ENCODE measurements around the gene TNFRSF18. TPM values are rescaled to one million over a fixed set of nuclear protein-coding genes. Genes with fewer than 3 reads are reported as not detected.

Gene TNFRSF18
- polyA plus RNA-seq, 1 donor (not counting 4 experiments of a cell fraction or from before 2014, with no cell fraction given): 0.21 TPM

DNA sequence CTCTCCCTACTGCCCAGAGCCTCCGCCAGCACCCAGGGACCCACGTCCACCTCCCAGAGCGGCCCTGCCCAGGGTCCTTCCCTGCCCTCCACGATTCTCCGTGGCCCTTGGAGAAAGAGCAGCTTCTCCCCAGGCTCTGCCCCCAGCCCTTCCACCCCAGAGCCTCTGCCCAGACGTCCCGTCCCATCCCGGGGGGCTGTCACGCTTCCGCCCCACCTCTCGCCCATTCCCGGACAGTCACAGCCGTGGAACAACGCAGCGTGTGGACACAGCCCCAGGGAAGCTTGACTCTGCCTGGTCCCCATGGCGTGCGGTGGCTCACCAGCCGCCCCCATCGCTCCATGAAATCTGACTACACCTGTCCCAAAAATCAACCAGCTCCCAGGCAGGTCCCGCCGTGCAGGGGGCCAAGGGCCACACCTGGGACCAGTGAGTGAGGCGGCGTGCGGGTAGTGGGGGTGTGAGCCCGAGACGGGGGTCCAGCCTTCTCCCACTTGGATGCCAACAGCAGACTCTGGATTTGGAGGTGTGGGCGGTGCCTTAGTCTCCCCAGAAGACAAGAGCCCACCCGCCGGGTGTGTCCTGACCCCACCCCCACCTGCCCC, 45.2 kb downstream of the TNFRSF18 start:
- Histone ChIP-seq H3K9me1 (ENCODE audit: control insufficient read depth, extremely low read depth, insufficient read depth, low read length) (no peaks in the 10 kb centered on the region), H3K4me3 (ENCODE audit: control insufficient read depth in 2 of 3, extremely low read depth in 1 of 3, insufficient read depth in 2 of 3, low read depth in 1 of 3, low read length in 3 of 3) (no peak overlapping the region)
- dilution Hi-C loops (cut with MboI; ENCODE audit: extremely low pct_ligation_motif_present, low sequenced_read_pairs): no loop called here

DNA sequence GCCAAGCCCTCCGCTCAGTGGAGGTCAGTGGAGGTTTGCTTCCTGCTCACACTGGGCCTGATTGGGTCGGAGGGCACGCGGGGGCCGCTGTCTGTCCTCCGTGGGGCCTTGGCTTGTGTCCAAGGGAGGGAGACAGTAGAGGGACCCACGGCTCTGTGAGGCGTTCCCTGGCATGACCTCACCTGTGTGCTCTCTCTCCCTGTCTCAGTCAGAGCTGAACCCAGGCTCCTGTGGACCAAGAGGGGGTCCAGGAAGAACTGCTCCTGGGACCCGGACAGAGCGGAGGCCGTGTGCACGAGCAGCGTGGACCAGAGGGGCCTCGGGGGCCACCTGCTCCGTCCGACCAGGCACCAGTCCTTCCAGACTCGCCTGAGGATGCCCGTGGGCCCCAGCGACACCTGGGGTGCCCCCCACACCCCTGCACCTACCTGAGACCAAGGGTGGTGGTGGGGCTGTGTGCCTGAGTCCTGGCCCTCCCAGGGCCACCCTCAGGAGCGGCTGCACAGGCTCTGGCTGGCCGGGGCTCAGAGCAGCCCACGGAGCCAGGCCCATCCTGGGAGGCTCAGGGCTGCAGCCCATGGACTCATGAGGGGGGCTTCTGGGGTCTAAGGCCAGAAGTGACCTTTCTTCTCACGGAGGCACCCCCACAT, 46.0 kb downstream of the TNFRSF18 start:
- Histone ChIP-seq H3K4me3 (ENCODE audit: control insufficient read depth in 2 of 3, extremely low read depth in 1 of 3, insufficient read depth in 2 of 3, low read depth in 1 of 3, low read length in 3 of 3) (no peak overlapping the region), H3K9ac (ENCODE audit: control insufficient read depth, extremely low read depth, insufficient read depth, low read length) (no peak overlapping the region), H3K79me2 (ENCODE audit: control insufficient read depth, insufficient read depth, low read length) (peaks cover 22% of the 10 kb centered on the region), H4K20me1 (ENCODE audit: control insufficient read depth, extremely low read depth, insufficient read depth, low read length) (no peaks in the 10 kb centered on the region), H3K27ac (ENCODE audit: control insufficient read depth, insufficient read depth, low read length) (no peak overlapping the region), H3K9me3 (ENCODE audit: control insufficient read depth, low read depth, low read length) (no peaks in the 10 kb centered on the region), H3K4me2 (ENCODE audit: control insufficient read depth, extremely low read depth, insufficient read depth, low read depth, low read length) (no peak overlapping the region), H3K4me1 (ENCODE audit: control insufficient read depth, extremely low read depth, insufficient read depth, low read length) (peaks cover 14% of the 10 kb centered on the region), H3K9me1 (ENCODE audit: control insufficient read depth, extremely low read depth, insufficient read depth, low read length) (no peaks in the 10 kb centered on the region), H3K27me3 (ENCODE audit: control insufficient read depth, extremely low read depth, insufficient read depth, low read length) (no peaks in the 10 kb centered on the region), H2AFZ (ENCODE audit: control insufficient read depth, low read length) (no peak overlapping the region), H3K36me3 (ENCODE audit: control insufficient read depth in 2 of 2, extremely low read depth in 1 of 2, insufficient read depth in 2 of 2, low read length in 2 of 2) (no peaks in the 10 kb centered on the region)
- FAIRE-seq (no peak), DNase-seq (ENCODE audit: low read depth, low spot score) (no peak)
- dilution Hi-C loops (cut with MboI; ENCODE audit: extremely low pct_ligation_motif_present, low sequenced_read_pairs): no loop called here
- TF ChIP-seq, protein P1, sequence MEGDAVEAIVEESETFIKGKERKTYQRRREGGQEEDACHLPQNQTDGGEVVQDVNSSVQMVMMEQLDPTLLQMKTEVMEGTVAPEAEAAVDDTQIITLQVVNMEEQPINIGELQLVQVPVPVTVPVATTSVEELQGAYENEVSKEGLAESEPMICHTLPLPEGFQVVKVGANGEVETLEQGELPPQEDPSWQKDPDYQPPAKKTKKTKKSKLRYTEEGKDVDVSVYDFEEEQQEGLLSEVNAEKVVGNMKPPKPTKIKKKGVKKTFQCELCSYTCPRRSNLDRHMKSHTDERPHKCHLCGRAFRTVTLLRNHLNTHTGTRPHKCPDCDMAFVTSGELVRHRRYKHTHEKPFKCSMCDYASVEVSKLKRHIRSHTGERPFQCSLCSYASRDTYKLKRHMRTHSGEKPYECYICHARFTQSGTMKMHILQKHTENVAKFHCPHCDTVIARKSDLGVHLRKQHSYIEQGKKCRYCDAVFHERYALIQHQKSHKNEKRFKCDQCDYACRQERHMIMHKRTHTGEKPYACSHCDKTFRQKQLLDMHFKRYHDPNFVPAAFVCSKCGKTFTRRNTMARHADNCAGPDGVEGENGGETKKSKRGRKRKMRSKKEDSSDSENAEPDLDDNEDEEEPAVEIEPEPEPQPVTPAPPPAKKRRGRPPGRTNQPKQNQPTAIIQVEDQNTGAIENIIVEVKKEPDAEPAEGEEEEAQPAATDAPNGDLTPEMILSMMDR (optimal IDR thresholded peaks at IDR 0.05 in 1 of 3, IDR thresholded peaks at IDR 0.05 in 1 of 3, conservative IDR thresholded peaks at IDR 0.05 in 1 of 3; ENCODE audit: extremely low read depth in 1 of 3, insufficient read depth in 2 of 3, low read length in 3 of 3): no peak
- TF ChIP-seq EZH2 (IDR thresholded peaks at IDR 0.05; ENCODE audit: low read length): no peak

More for the DNA sequence above, 45.2 kb downstream of the TNFRSF18 start:
- Histone ChIP-seq H3K9ac (ENCODE audit: control insufficient read depth, extremely low read depth, insufficient read depth, low read length) (no peak overlapping the region), H3K27me3 (ENCODE audit: control insufficient read depth, extremely low read depth, insufficient read depth, low read length) (no peaks in the 10 kb centered on the region), H3K27ac (ENCODE audit: control insufficient read depth, insufficient read depth, low read length) (no peak overlapping the region), H3K4me1 (ENCODE audit: control insufficient read depth, extremely low read depth, insufficient read depth, low read length) (peaks cover 22% of the 10 kb centered on the region), H2AFZ (ENCODE audit: control insufficient read depth, low read length) (no peak overlapping the region), H3K79me2 (ENCODE audit: control insufficient read depth, insufficient read depth, low read length) (peaks cover 30% of the 10 kb centered on the region), H3K9me3 (ENCODE audit: control insufficient read depth, low read depth, low read length) (no peaks in the 10 kb centered on the region), H3K36me3 (ENCODE audit: control insufficient read depth in 2 of 2, extremely low read depth in 1 of 2, insufficient read depth in 2 of 2, low read length in 2 of 2) (no peaks in the 10 kb centered on the region), H3K4me2 (ENCODE audit: control insufficient read depth, extremely low read depth, insufficient read depth, low read depth, low read length) (no peak overlapping the region), H4K20me1 (ENCODE audit: control insufficient read depth, extremely low read depth, insufficient read depth, low read length) (peaks cover 4% of the 10 kb centered on the region)
- TF ChIP-seq EZH2 (IDR thresholded peaks at IDR 0.05; ENCODE audit: low read length): no peak
- TF ChIP-seq, protein P1 (optimal IDR thresholded peaks at IDR 0.05 in 1 of 3, IDR thresholded peaks at IDR 0.05 in 1 of 3, conservative IDR thresholded peaks at IDR 0.05 in 1 of 3; ENCODE audit: extremely low read depth in 1 of 3, insufficient read depth in 2 of 3, low read length in 3 of 3): no peak
- FAIRE-seq: no peak
- no peak for DNase-seq (ENCODE audit: low read depth, low spot score)

Data from keratinocyte (primary cell).